GM19351 (cell line): ENCODE data around the gene DOK3.

Experiments
- ATAC-seq: cut with Tn5 transposase; IDR thresholded peaks from one replicate; pipeline ENCODE4 v1.9.1; 2021; ENCODE audit warnings: mild to moderate bottlenecking, moderate library complexity; ENCODE audit not compliant: unreplicated experiment

The DOK3 gene

GRCh38 chr5:177469750-177470525, 39.7 kb downstream of the DOK3 start:
- no peak for ATAC-seq

- ATAC-seq = no peak
These were observed 40.7 kb downstream of the DOK3 start for GRCh38 chr5:177468685-177469628.

GRCh38 chr5:177468329-177468684, 41.3 kb downstream of the DOK3 start:
- ATAC-seq = no peak

GRCh38 chr5:177467436-177467835, 42.2 kb downstream of the DOK3 start:
- no peak for ATAC-seq

GRCh38 chr5:177466861-177467260, 42.8 kb downstream of the DOK3 start:
- no peak for ATAC-seq

GRCh38 chr5:177465044-177465443, 44.6 kb downstream of the DOK3 start:
- ATAC-seq = no peak

GRCh38 chr5:177462021-177462670, 47.5 kb downstream of the DOK3 start:
- ATAC-seq = no peak

- ATAC-seq = no peak
These were observed 49.6 kb downstream of the DOK3 start for GRCh38 chr5:177459819-177460628.

GRCh38 chr5:177459357-177459756, 50.3 kb downstream of the DOK3 start:
- no peak for ATAC-seq

GRCh38 chr5:177458912-177459350, 50.7 kb downstream of the DOK3 start:
- ATAC-seq = no peak

GRCh38 chr5:177457852-177458681, 51.6 kb downstream of the DOK3 start:
- no peak for ATAC-seq

GRCh38 chr5:177456976-177457851, 52.4 kb downstream of the DOK3 start:
- peak; percentile 62 for ATAC-seq

GRCh38 chr5:177456591-177456964, 53.0 kb downstream of the DOK3 start:
- no peak for ATAC-seq

- ATAC-seq = peak; percentile 15
These were observed 53.7 kb downstream of the DOK3 start for GRCh38 chr5:177455661-177456590.

GRCh38 chr5:177455036-177455660, 54.5 kb downstream of the DOK3 start:
- peak; percentile 41 for ATAC-seq

- ATAC-seq = peak; percentile 49
These were observed 55.1 kb downstream of the DOK3 start for GRCh38 chr5:177454397-177455035.
